Esophagus squamous epithelium (tissue), 4 donors: ENCODE measurements around the gene PLXDC2.

ENCODE experiments used
- CTCF ChIP-seq, 6 experiments: fragments of 450-650 bp in 4 of 6; fragments of 200-600 bp in 2 of 6; sonication (generic) in 2 of 6; IDR thresholded peaks; one replicate each; pipeline ENCODE4 v1.5.1; 2016 to 2019; ENCODE audit warnings: antibody characterized with exemption in 6 of 6, mild to moderate bottlenecking in 4 of 6, moderate library complexity in 4 of 6
- POLR2A ChIP-seq, 4 donors: fragments of 450-650 bp; IDR thresholded peaks; one replicate each; pipeline ENCODE4 v1.6.1; 2017; ENCODE audit warnings: antibody characterized with exemption in 4 of 4, mild to moderate bottlenecking in 4 of 4, moderate library complexity in 3 of 4

- no peak for TF ChIP-seq CTCF (IDR thresholded peaks at IDR 0.05)
- TF ChIP-seq POLR2A (IDR thresholded peaks at IDR 0.05): no peak
Observed at GRCh38 chr10:19853831-19854230, 37.6 kb downstream of the PLXDC2 start.
